IMR-90 (cell line): ENCODE results near the gene CDC42EP4. TPM values are rescaled to one million over a fixed set of nuclear protein-coding genes. Genes with fewer than 3 reads are reported as not detected.
"Not testable (repeated sequence)": the region's sequence is repeated elsewhere in the genome, so short reads cannot be mapped to it uniquely, and the experiment has no call there.

Experiments
- ATAC-seq: fragments of 200-7000 bp; cut with Tn5 transposase; 2 replicates; pipeline ENCODE4 v1.9.1; 2020; ENCODE audit warnings: low read depth, mild to moderate bottlenecking, moderate library complexity
- BruUV-seq: library from RNA; stranded (reverse); fragments of 400-500 nt; replicated peaks from 2 replicates; lab custom pipeline; 2021; lab: Mats Ljungman, UMichigan
- CTCF ChIA-PET: fragments of 300-600 bp; formaldehyde crosslinking; extraction: SDS; loops from one replicate; lab custom pipeline; 2021; ENCODE audit warnings: antibody characterized with exemption; lab: Yijun Ruan, JAX
- POLR2A ChIA-PET: fragments of 300-600 bp; sonication (Branson Sonifier 250); formaldehyde crosslinking; loops from one replicate; lab custom pipeline; 2022; ENCODE audit warnings: antibody characterized with exemption; ENCODE audit not compliant: unreplicated experiment; lab: Charles Lee
- DNase-seq: peaks from one replicate; pipeline ENCODE4 v3.0.0; 2013
- H2AFZ ChIP-seq: replicated peaks from 2 replicates; pipeline ENCODE3; 2013; ENCODE audit warnings: low read length, mild to moderate bottlenecking; ENCODE audit not compliant: poor library complexity
- H2AK5ac ChIP-seq: 2 replicates; pipeline ENCODE4 v1.6.1; 2013; ENCODE audit warnings: low read depth, low read length, inconsistent platforms
- H2AK9ac ChIP-seq: replicated peaks from 2 replicates; pipeline ENCODE3; 2013; ENCODE audit warnings: mild to moderate bottlenecking, low read depth, low read length, moderate library complexity; ENCODE audit not compliant: poor library complexity
- H2BK120ac ChIP-seq: 2 replicates; pipeline ENCODE4 v1.6.1; 2013; ENCODE audit warnings: low read depth, low read length, inconsistent platforms
- H2BK15ac ChIP-seq: 3 replicates; pipeline ENCODE4 v1.6.1; 2013; ENCODE audit warnings: low read depth, low read length, inconsistent platforms
- H2BK20ac ChIP-seq: 2 replicates; pipeline ENCODE4 v1.6.1; 2013; ENCODE audit warnings: low read depth, mild to moderate bottlenecking, inconsistent platforms, low read length, moderate library complexity
- H2BK5ac ChIP-seq: 2 replicates; pipeline ENCODE4 v1.6.1; 2013; ENCODE audit warnings: mild to moderate bottlenecking, low read depth, low read length, inconsistent platforms; ENCODE audit not compliant: poor library complexity, severe bottlenecking
- H3K14ac ChIP-seq: replicated peaks from 2 replicates; pipeline ENCODE4 v1.6.1; 2013; ENCODE audit warnings: low read depth, low read length, inconsistent platforms
- H3K18ac ChIP-seq: 2 replicates; pipeline ENCODE4 v1.6.1; 2013; ENCODE audit warnings: low read depth, low read length, control low read depth
- H3K23ac ChIP-seq: 2 replicates; pipeline ENCODE4 v1.6.1; 2013; ENCODE audit warnings: low read depth, low read length, inconsistent platforms
- H3K27ac ChIP-seq: 2 replicates; pipeline ENCODE4 v1.5.1; 2013; ENCODE audit warnings: mild to moderate bottlenecking, control low read depth, low read length; ENCODE audit not compliant: insufficient read depth
- H3K27me3 ChIP-seq: 2 replicates; pipeline ENCODE4 v1.6.1; 2013; ENCODE audit warnings: low read length; ENCODE audit not compliant: control insufficient read depth, insufficient read depth
- H3K36me3 ChIP-seq: 2 replicates; pipeline ENCODE4 v1.6.1; 2013; ENCODE audit warnings: low read length, mixed read lengths; ENCODE audit not compliant: control insufficient read depth, insufficient read depth
- H3K4ac ChIP-seq: 2 replicates; pipeline ENCODE4 v1.6.1; 2013; ENCODE audit warnings: low read depth, low read length, inconsistent platforms
- H3K4me1 ChIP-seq: 2 replicates; pipeline ENCODE4 v1.6.1; 2013; ENCODE audit warnings: low read length, mixed read lengths; ENCODE audit not compliant: control insufficient read depth, insufficient read depth
- H3K4me2 ChIP-seq: 2 replicates; pipeline ENCODE4 v1.6.1; 2013; ENCODE audit warnings: low read depth, mild to moderate bottlenecking, control low read depth, low read length, moderate library complexity
- H3K4me3 ChIP-seq: 2 replicates; pipeline ENCODE4 v1.5.1; 2013; ENCODE audit warnings: low read depth, mild to moderate bottlenecking, control low read depth, low read length, moderate library complexity; ENCODE audit not compliant: insufficient read depth
- H3K56ac ChIP-seq: 2 replicates; pipeline ENCODE4 v1.6.1; 2013; ENCODE audit warnings: low read length, inconsistent platforms; ENCODE audit not compliant: insufficient read depth; ENCODE audit errors: extremely low read depth
- H3K79me1 ChIP-seq, 2 experiments: 2 replicates each; pipeline ENCODE4 v1.6.1; 2013; ENCODE audit warnings: low read length in 2 of 2, inconsistent platforms in 1 of 2, low read depth in 1 of 2
- H3K9ac ChIP-seq: 2 replicates; pipeline ENCODE4 v1.6.1; 2013; ENCODE audit warnings: low read depth, low read length, control low read depth
- H3K9me1 ChIP-seq: 2 replicates; pipeline ENCODE4 v1.6.1; 2013; ENCODE audit warnings: low read length, inconsistent platforms; ENCODE audit not compliant: insufficient read depth
- H3K9me3 ChIP-seq: 2 replicates; pipeline ENCODE4 v1.6.1; 2013; ENCODE audit warnings: low read length; ENCODE audit not compliant: control insufficient read depth, insufficient read depth
- H4K20me1 ChIP-seq: 2 replicates; pipeline ENCODE4 v1.6.1; 2013; ENCODE audit warnings: low read length, inconsistent platforms; ENCODE audit not compliant: insufficient read depth
- H4K5ac ChIP-seq: 2 replicates; pipeline ENCODE4 v1.6.1; 2013; ENCODE audit warnings: mild to moderate bottlenecking, low read depth, low read length, control low read depth
- H4K8ac ChIP-seq, 2 experiments: 2 replicates each; pipeline ENCODE4 v1.6.1; 2013; ENCODE audit warnings: low read depth in 2 of 2, low read length in 2 of 2, control low read depth in 1 of 2, inconsistent platforms in 1 of 2
- H4K91ac ChIP-seq: 2 replicates; pipeline ENCODE4 v1.6.1; 2013; ENCODE audit warnings: low read depth, low read length, inconsistent platforms; ENCODE audit not compliant: insufficient read depth
- WGBS, 2 experiments: methylation state at CpG; one replicate each; pipeline versions ENCODE4 v1.1.5 to v1.1.7; 2013; ENCODE audit warnings: missing lambda C conversion rate in 2 of 2; ENCODE audit not compliant: insufficient read length in 1 of 2; ENCODE audit errors: extremely low coverage in 2 of 2; 5-methylcytosine and 5-hydroxymethylcytosine counted together
- dilution Hi-C: fragments of 300-500 bp; cut with HindIII; formaldehyde crosslinking; loops from one replicate; pipeline ENCODE4 v1.14.3; 2018; ENCODE audit warnings: low sequenced_read_pairs; ENCODE audit not compliant: unreplicated experiment
- in situ Hi-C: fragments of 300-500 bp; cut with MboI; formaldehyde crosslinking; loops from 3 replicates; pipeline ENCODE4 v1.14.3; 2019; ENCODE audit warnings: low sequenced_read_pairs, inconsistent platforms, mixed read lengths
- intact Hi-C: fragments of 100-400 bp; cut with micrococcal nuclease; formaldehyde crosslinking; loops from 2 replicates; pipeline ENCODE4 v1.10.0; 2022
- polyA plus RNA-seq, 3 experiments: library from polyadenylated mRNA; depleted of rRNA; stranded (reverse); fragments of >200 nt; gene quantifications; 2 replicates each; pipeline ENCODE4 v1.2.3, GENCODE V29; 2012; ENCODE audit warnings: low replicate concordance in 1 of 3
- total RNA-seq: library from RNA; depleted of rRNA; stranded (reverse); fragments of >200 nt; gene quantifications from 2 replicates; pipeline ENCODE4 v1.2.3, GENCODE V29; 2012

CDC42EP4 gene
- total and polyA plus RNA-seq, 2 of the 4 experiments (the other 2 are of a cell fraction) = 14.3 to 25.8 TPM

GRCh38 chr17:73308959-73309358, 2.8 kb downstream of the CDC42EP4 start:
- H2AK5ac ChIP-seq, ATAC-seq, H3K9me3 ChIP-seq, intact Hi-C loops, dilution Hi-C loops, H3K36me3 ChIP-seq, H2BK20ac ChIP-seq, H2BK5ac ChIP-seq, DNase-seq, H4K5ac ChIP-seq, H3K27me3 ChIP-seq, H2AFZ ChIP-seq, H2BK15ac ChIP-seq, H3K56ac ChIP-seq, H2AK9ac ChIP-seq, H3K4me3 ChIP-seq, H3K18ac ChIP-seq, BruUV-seq: not testable (repeated sequence)
- Histone ChIP-seq H4K20me1 (peaks cover 11% of the 10 kb centered on the region), H3K9me1 (peaks cover 10% of the 10 kb centered on the region), H4K8ac (peak overlapping the region in 1 of 2 experiments; percentile 80; a peak in 2 of 4 replicates), H2BK120ac (peak overlapping the region; percentile 87; the same call in 1 of the 2 replicates), H3K9ac (peak overlapping the region; percentile 99; the same call in 1 of the 2 replicates), H3K27ac (peak overlapping the region; percentile 99; the same call in 1 of the 2 replicates), H3K79me1 (peaks cover 15 to 48% of the 10 kb centered on the region in 2 experiments), H3K23ac (peak overlapping the region; percentile 95; the same call in 1 of the 2 replicates), H3K4me2 (peak overlapping the region; percentile 7; the same call in 1 of the 2 replicates), H3K14ac (peak overlapping the region; percentile 95; the same call in 1 of the 2 replicates), H4K91ac (peak overlapping the region; percentile 94; the same call in 1 of the 2 replicates), H3K4me1 (peaks cover 36% of the 10 kb centered on the region), H3K4ac (peak overlapping the region; percentile 39; the same call in 1 of the 2 replicates)
- CTCF ChIA-PET = interaction anchor here (0.6 kb wide), 1 partner anchor 62 kb away, joined by 4 read pairs; no protein-coding TSS in a partner anchor
- 60% methylated on average over 1 of the region's 5 CpGs; no CpG with 5 or more reads in 1 of the 2 experiments for WGBS, 2 experiments
- in situ Hi-C loops = loop anchor here (5.0 kb wide), 1 partner anchor 63 kb away; no protein-coding TSS in a partner anchor
- POLR2A ChIA-PET = interaction anchor here (0.6 kb wide), 1 partner anchor 15 kb away, joined by 10 read pairs; no protein-coding TSS in a partner anchor
